OCI-M1 (cell line): Measurements from ENCODE around the gene PON2.
A peak's percentile ranks its signal among the peaks of the same experiment; 100 is the strongest.
"Not testable (repeated sequence)": the region's sequence is repeated elsewhere in the genome, so short reads cannot be mapped to it uniquely, and the experiment has no call there.

ENCODE experiments used
- DNase-seq: peaks from one replicate; lab custom pipeline; 2025; lab: John Stamatoyannopoulos, UW

The PON2 gene

GRCh38 chr7:95405208-95405607, 29.6 kb downstream of the PON2 start:
- no peak for DNase-seq

- DNase-seq: no peak
Observed at GRCh38 chr7:95404316-95404865, 30.4 kb downstream of the PON2 start.

GRCh38 chr7:95398155-95398940, 36.5 kb downstream of the PON2 start:
- peak; percentile 79 for DNase-seq

GRCh38 chr7:95397381-95397780, 37.4 kb downstream of the PON2 start:
- no peak for DNase-seq

- DNase-seq: no peak
Observed at GRCh38 chr7:95396136-95397032, 38.4 kb downstream of the PON2 start, which contains the start of gene PON3. Gene PON3, minus strand, starts transcription at chr7:95396375. Its CDS starts 25 bp downstream, at chr7:95396350.

- no peak for DNase-seq
Observed at GRCh38 chr7:95395755-95396135, 39.1 kb downstream of the PON2 start.

GRCh38 chr7:95394370-95394769, 40.5 kb downstream of the PON2 start:
- DNase-seq: no peak

- peak; percentile 58 for DNase-seq
Observed at GRCh38 chr7:95391761-95392160, 43.1 kb downstream of the PON2 start.

- DNase-seq: no peak
Observed at GRCh38 chr7:95389516-95389915, 45.3 kb downstream of the PON2 start.

GRCh38 chr7:95379457-95379856, 55.4 kb downstream of the PON2 start:
- DNase-seq: not testable (repeated sequence)

- DNase-seq: no peak
Observed at GRCh38 chr7:95376632-95377400, 58.0 kb downstream of the PON2 start.

GRCh38 chr7:95375591-95376257, 59.1 kb downstream of the PON2 start:
- DNase-seq: no peak

GRCh38 chr7:95373323-95373722, 61.5 kb downstream of the PON2 start:
- DNase-seq: peak; percentile 67

GRCh38 chr7:95368235-95368634, 66.6 kb downstream of the PON2 start:
- DNase-seq: no peak

- DNase-seq: no peak
Observed at GRCh38 chr7:95367606-95368005, 67.2 kb downstream of the PON2 start.

- no peak for DNase-seq
Observed at GRCh38 chr7:95365151-95365550, 69.7 kb downstream of the PON2 start.

GRCh38 chr7:95357623-95358022, 77.2 kb downstream of the PON2 start:
- no peak for DNase-seq
